ENCODE data around the gene SLC25A34.
"Not testable (repeated sequence)": the region's sequence is repeated elsewhere in the genome, so short reads cannot be mapped to it uniquely, and the experiment has no call there.

SLC25A34 gene

GRCh38 chr1:15736038-15736891 is at the start of gene SLC25A34:
SLC25A34 (plus strand) TSS chr1:15736258; CDS start chr1:15736486, 228 bp downstream.
- Histone ChIP-seq H3K4me3 (no peak within 1 kb of the TSS), H3K27ac (peak within 1 kb of the TSS in 10 of 21 experiments; percentile 6 to 69 (median 34))

- Histone ChIP-seq H3K27ac (no peak overlapping the region), H3K4me3 (no peak overlapping the region)
Observed at GRCh38 chr1:15687446-15687845, 48.6 kb upstream of the SLC25A34 start.

GRCh38 chr1:15690317-15690716 is 45.7 kb upstream of the SLC25A34 start:
- Histone ChIP-seq H3K27ac (no peak overlapping the region), H3K4me3 (no peak overlapping the region)

GRCh38 chr1:15691434-15692032 is 44.5 kb upstream of the SLC25A34 start:
- H3K27ac ChIP-seq = peak overlapping the region in 5 of 21 experiments; percentile 7 to 56 (median 7)
- H3K4me3 ChIP-seq = no peak overlapping the region

- H3K27ac ChIP-seq = peak overlapping the region in 5 of 21 experiments; percentile 7 to 56 (median 28)
- no peak overlapping the region for H3K4me3 ChIP-seq
Observed at GRCh38 chr1:15692121-15692682, 43.9 kb upstream of the SLC25A34 start.

GRCh38 chr1:15693371-15693770 is 42.7 kb upstream of the SLC25A34 start:
- Histone ChIP-seq H3K27ac (peak overlapping the region in 7 of 21 experiments; percentile 13 to 56 (median 29)), H3K4me3 (no peak overlapping the region)

- peak overlapping the region in 1 of 7 experiments; percentile 2 for H3K4me3 ChIP-seq
- H3K27ac ChIP-seq = peak overlapping the region in 20 of 21 experiments; percentile 34 to 92 (median 76)
Observed at GRCh38 chr1:15696956-15697521, 39.0 kb upstream of the SLC25A34 start.

GRCh38 chr1:15698201-15698600 is 37.9 kb upstream of the SLC25A34 start:
- Histone ChIP-seq H3K27ac (peak overlapping the region in 11 of 21 experiments; percentile 26 to 92 (median 78)), H3K4me3 (no peak overlapping the region)

GRCh38 chr1:15699321-15699720 is 36.7 kb upstream of the SLC25A34 start:
- H3K27ac ChIP-seq, H3K4me3 ChIP-seq: not testable (repeated sequence)

- H3K4me3 ChIP-seq = no peak overlapping the region
- peak overlapping the region in 4 of 21 experiments; percentile 47 to 61 (median 51) for H3K27ac ChIP-seq
Observed at GRCh38 chr1:15700508-15700907, 35.5 kb upstream of the SLC25A34 start.

- Histone ChIP-seq H3K27ac (peak overlapping the region in 11 of 21 experiments; percentile 31 to 99 (median 91)), H3K4me3 (no peak overlapping the region)
Observed at GRCh38 chr1:15701784-15702183, 34.3 kb upstream of the SLC25A34 start.

GRCh38 chr1:15702722-15703550 is 33.1 kb upstream of the SLC25A34 start:
- H3K4me3 ChIP-seq = no peak overlapping the region

GRCh38 chr1:15703562-15703961 is 32.5 kb upstream of the SLC25A34 start:
- no peak overlapping the region for H3K4me3 ChIP-seq
- peak overlapping the region; percentile 46 to 99 (median 90) for H3K27ac ChIP-seq

More at GRCh38 chr1:15702722-15703550, 33.1 kb upstream of the SLC25A34 start:
- peak overlapping the region; percentile 54 to 99 (median 90) for H3K27ac ChIP-seq

GRCh38 chr1:15704526-15705183 is 31.4 kb upstream of the SLC25A34 start:
- Histone ChIP-seq H3K4me3 (no peak overlapping the region), H3K27ac (peak overlapping the region in 20 of 21 experiments; percentile 69 to 99 (median 90))

GRCh38 chr1:15705184-15705566 is 30.9 kb upstream of the SLC25A34 start:
- H3K27ac ChIP-seq = peak overlapping the region in 13 of 21 experiments; percentile 85 to 99 (median 91)
- H3K4me3 ChIP-seq = no peak overlapping the region

GRCh38 chr1:15706751-15707150 is 29.3 kb upstream of the SLC25A34 start:
- peak overlapping the region in 3 of 21 experiments; percentile 1 to 46 (median 38) for H3K27ac ChIP-seq

GRCh38 chr1:15707239-15707925 is 28.7 kb upstream of the SLC25A34 start:
- no peak overlapping the region for H3K4me3 ChIP-seq
- peak overlapping the region in 6 of 21 experiments; percentile 1 to 46 (median 34) for H3K27ac ChIP-seq

More at GRCh38 chr1:15706751-15707150, 29.3 kb upstream of the SLC25A34 start:
- H3K4me3 ChIP-seq = no peak overlapping the region

All from skin epidermis (tissue), 12 donors.